HG02798 (cell line): ENCODE results near the gene PHF23.
A peak's percentile ranks its signal among the peaks of the same experiment; 100 is the strongest.

Experiments
- ATAC-seq: cut with Tn5 transposase; IDR thresholded peaks from one replicate; pipeline ENCODE4 v1.9.1; 2021; ENCODE audit warnings: mild to moderate bottlenecking; ENCODE audit not compliant: unreplicated experiment, poor library complexity

PHF23 gene

DNA sequence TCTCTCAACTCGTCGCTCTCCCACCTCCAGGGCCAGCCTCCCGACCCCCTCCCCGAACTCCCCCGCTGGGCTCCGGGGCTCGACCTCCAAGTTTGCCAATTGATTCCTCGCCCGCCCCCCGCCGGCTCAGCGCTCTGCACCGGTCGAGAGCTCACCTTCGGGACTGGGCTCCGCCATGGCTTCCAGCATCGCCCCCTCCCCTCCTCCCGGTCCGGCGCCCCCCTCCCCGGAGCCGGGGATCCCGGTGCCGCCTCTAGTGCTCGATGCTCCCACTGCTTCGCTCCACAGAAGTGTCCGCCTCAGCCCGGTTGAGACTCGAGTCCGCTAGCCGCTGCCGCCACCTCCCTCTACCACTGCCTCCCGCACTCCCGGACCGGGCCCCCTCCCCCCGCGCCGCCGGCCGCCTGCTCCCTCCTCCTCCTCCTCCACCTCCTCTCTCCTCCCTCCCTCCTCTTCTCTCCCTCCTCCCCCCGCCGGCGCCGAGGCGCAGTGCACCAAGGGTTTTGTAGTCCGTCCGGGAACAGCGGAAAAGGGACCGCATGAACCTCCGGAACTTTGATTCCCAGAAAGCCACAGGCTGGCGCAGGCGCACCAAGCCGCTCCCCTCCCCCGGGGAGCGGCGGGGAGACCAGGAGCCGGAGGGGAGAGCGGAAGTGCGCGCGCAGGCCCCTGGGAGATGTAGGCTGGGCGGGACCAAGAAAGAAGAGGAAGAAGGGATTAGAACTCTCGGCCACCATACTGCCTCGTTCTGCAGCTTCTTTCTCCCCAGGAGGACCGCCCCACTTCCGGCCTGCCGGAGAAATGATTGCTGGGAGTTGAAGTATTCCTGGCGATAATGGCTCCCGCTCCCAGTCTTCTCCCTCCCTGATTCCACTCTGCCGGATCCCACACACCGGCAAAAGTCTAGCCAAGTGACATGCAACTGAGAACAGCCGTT is at the start of gene PHF23:
Gene PHF23, minus strand, starts transcription at position 367 of the 937 bp plus-strand sequence. Its CDS starts 178 bp downstream, at position 189.
- peak; percentile 64 for ATAC-seq

DNA sequence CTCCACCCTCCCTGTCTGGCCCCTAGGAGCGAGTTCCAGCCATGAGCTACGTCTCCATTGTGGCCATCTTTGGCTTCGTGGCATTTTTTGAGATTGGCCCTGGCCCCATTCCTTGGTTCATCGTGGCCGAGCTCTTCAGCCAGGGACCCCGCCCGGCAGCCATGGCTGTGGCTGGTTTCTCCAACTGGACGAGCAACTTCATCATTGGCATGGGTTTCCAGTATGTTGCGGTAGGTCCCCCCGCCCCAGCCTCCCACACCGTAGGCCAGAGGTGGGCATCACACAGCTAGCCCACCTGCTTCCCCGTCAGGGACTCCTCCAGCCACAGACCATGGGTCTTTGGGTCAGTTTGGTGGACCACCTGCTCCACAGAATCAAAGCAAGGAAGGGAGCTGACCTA is 46.4 kb upstream of the PHF23 start:
- no peak for ATAC-seq

DNA sequence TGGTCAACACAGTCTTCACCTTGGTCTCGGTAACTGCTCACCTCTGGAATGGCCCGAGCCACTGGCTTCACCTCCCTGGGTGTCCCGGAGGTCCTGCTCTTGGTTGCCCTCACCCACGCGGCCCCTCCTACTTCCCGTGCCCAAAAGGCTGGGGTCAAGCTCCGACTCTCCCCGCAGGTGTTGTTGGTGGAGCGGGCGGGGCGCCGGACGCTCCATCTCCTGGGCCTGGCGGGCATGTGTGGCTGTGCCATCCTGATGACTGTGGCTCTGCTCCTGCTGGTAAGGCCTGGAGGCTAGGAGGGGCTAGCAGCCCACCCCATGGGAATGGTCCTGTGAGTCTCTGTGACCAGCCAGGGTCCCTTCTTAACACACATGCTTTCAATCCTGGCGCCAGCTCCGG is 45.7 kb upstream of the PHF23 start:
- ATAC-seq: no peak

DNA sequence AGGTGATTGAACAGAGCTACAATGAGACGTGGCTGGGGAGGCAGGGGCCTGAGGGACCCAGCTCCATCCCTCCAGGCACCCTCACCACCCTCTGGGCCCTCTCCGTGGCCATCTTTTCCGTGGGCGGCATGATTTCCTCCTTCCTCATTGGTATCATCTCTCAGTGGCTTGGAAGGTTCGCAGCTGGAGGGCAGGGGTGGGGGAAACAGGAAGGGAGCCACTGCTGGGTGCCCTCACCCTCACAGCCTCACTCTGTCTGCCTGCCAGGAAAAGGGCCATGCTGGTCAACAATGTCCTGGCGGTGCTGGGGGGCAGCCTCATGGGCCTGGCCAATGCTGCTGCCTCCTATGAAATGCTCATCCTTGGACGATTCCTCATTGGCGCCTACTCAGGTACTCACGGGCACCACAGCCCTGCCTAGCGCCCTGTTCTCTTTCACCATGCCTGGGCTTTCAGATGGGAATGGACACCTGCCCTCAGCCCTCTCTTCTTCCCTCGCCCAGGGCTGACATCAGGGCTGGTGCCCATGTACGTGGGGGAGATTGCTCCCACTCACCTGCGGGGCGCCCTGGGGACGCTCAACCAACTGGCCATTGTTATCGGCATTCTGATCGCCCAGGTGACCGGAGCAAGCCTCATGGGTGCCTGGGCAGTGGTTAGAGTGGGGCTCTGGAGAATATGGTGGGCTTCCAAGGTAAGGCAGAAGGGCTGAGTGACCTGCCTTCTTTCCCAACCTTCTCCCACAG is 44.4 kb upstream of the PHF23 start:
- no peak for ATAC-seq

DNA sequence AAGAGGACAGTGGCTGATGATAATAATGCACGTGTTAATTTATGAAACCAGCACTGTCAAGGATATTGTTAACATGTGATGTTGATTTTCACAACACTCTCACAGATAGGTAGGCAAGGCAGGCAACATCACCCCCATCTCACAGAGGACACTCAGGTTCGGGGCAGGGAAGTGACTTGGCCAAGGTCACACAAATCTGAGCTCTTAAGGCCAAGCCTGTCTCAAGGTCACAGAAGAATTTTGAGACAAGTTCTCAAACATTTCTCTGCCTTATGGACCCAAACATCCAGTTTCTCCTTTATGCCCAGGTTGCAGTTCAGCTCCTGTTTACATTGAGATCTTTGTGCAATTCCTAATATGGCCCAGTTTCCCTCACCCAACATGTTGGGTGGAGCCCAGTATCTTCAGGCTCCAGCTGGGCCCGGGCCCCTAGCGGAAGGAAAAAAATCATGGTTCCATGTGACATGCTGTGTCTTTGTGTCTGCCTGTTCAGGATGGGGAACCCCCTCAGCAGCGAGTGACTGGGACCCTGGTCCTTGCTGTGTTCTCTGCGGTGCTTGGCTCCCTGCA is 43.6 kb upstream of the PHF23 start:
- no peak for ATAC-seq

DNA sequence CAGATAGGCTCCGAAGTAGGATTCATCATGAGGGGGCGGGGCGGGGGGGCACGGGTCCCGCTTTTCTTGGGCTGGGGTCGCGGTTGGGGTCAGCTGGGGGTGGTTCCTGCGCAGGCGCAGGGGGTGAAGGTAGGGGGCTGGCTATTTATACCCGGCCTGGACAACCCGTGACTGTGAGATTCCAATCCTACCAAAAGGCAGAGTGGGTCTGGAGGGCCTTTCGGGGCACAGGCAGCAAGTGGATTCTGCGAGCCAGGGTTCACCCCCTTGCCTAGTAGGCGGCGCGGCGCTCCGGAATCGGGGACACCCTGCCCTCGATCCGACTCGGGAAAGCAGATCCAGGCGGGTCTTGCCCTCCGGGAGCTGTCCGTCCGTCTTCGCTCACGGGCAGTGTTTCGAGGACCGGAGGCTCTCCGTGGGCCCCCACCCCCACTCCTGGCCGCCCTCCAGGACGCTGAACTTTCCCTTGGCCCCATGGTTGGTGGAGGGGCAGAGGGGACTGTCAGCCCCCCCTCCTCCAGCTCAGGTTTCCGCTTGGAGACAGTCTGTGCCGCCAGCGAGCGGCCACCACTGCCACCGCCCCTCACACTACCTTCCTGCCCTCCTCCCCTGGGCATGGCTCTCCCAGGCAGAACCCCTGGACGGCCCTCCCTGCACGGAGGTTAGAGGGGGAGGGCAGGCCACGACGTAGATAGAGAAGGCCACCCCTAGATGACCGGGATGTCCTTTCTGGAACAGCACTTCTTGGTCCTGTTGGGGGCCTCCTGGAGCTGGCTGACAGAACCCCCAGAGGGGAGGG is 42.9 kb upstream of the PHF23 start:
- ATAC-seq: no peak

DNA sequence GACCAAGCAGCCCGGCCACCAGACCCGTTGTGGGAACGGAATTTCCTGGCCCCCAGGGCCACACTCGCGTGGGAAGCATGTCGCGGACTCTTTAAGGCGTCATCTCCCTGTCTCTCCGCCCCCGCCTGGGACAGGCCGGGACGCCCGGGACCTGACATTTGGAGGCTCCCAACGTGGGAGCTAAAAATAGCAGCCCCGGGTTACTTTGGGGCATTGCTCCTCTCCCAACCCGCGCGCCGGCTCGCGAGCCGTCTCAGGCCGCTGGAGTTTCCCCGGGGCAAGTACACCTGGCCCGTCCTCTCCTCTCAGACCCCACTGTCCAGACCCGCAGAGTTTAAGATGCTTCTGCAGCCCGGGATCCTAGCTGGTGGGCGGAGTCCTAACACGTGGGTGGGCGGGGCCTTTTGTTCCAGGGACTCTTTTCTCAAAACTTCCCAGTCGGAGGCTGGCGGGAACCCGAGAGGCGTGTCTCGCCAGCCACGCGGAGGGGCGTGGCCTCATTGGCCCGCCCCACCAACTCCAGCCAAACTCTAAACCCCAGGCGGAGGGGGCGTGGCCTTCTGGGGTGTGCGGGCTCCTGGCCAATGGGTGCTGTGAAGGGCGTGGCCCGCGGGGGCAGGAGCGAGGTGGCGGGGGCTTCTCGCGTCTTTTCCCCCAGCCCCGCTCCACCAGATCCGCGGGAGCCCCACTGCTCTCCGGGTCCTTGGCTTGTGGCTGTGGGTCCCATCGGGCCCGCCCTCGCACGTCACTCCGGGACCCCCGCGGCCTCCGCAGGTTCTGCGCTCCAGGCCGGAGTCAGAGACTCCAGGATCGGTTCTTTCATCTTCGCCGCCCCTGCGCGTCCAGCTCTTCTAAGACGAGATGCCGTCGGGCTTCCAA is 42.1 kb upstream of the PHF23 start, which contains the start of gene SLC2A4:
Gene SLC2A4, plus strand, starts transcription at position 645 of the 879 bp plus-strand sequence. Its CDS starts 217 bp downstream, at position 862.
- peak; percentile 74 for ATAC-seq

DNA sequence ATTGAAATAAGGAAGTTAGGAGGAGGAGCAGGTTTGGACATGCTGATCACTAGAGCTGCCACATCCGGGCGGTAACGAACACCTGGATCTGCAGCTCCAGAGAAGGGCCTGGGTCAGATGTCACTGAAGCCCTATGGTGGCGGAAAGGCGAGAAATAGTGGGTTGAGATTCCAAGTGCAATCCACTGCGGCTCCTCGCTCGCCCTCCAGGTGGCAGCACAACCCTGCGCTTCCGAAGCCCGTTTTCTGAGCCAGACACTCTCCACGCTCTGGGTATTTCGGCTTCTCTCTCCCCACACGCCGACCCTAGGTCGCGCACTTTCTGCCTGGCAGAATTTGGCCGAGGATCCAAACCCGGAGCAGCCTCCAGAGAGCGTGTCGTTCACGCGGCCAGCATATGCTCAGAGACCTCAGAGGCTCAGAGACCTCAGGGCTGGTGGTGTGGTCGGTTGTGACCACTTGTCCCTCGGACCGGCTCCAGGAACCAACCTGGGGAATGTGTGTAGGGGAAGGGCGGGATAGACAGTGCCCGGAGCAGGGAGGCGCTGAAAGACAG is 41.3 kb upstream of the PHF23 start:
- peak; percentile 61 for ATAC-seq

DNA sequence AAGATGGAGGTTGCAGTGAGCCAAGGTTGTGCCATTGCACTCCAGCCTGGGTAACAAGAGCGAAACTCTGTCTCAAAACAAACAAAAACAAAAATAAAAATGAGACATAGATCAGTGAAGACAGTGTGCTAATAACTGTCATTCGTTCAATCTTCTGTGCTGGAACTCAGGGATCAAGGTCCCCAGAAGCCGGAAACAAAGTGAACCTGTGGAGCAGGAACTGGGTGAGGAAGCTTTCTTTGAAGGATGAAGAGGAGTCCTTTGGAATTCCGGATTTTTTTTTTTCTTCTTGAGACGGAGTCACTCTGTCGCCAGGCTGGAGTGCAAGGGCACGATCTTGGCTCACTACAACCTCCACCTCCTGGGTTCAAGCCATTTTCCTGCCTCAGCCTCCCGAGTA is 40.2 kb upstream of the PHF23 start:
- ATAC-seq: no peak

DNA sequence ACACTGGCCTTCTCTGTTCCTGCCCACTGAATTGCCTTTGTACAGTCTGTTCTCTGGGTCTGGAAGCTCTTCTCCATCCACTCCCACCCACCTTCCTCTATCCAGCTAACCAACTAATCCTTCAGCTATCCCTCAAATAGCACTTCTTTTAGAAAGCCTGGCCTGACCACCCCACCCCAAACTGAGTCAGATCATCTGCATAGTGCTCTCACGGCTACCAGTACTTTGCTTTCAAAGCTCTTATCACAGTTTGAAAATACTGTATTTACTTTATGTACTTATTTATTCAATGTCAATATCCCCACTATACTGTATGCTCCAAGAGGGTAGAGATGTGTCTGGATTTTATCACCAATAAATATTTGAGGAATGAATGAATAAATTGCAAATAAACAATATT is 27.5 kb upstream of the PHF23 start:
- no peak for ATAC-seq

DNA sequence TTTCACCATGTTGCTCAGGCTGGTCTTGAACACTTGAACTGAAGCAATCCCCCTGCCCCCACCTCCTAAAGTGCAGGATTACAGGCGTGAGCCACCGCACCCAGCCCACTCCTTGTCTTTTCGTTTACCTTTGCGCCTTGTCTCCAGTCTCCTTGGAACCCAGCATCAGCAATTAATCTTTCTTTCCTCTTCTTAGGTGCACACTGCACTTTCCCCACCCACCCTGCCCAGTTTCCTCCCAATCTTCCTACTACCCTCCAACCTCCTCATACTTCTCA is 24.5 kb upstream of the PHF23 start:
- no peak for ATAC-seq

DNA sequence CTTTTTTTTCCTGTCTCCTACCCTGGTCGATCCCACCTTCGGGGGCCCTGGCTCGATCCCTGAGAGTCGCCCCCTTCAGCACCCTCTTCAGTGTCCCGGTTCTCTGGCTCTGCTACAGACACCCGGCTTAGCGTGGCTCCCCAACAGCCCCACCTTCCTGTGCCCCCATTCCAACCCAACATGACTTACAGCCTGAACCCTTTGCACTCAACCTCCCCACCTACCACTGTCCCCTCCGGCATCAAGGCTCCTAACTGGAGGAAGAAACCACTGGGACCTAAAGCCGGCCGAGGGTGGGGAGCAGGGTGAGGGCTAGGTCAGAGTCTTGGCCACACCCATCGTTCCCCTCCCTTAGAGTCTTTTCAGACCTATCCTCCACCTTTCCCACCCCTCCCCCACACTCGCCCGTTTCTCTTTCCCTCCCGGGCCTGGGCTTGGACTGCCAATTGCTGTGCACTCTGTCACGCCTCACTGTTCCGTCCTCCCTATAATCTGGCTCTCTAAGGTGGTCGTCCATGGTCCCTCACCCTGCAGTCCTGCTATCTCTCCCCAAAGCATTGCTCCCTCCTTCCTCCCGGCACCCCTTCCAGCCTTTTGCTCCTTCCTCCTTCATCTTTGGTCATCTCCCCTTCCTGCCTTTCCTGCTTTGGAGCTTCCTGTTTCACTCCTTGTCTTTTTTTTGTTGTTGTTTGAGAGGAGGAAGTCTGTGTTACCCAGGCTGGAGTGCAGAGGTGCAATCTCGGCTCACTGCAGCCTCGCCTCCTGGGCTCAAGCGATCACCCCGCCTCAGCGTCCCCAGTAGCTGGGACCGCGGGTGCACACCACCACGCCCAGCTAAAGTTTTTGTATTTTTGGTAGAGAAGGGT is 23.9 kb upstream of the PHF23 start:
- ATAC-seq: no peak

DNA sequence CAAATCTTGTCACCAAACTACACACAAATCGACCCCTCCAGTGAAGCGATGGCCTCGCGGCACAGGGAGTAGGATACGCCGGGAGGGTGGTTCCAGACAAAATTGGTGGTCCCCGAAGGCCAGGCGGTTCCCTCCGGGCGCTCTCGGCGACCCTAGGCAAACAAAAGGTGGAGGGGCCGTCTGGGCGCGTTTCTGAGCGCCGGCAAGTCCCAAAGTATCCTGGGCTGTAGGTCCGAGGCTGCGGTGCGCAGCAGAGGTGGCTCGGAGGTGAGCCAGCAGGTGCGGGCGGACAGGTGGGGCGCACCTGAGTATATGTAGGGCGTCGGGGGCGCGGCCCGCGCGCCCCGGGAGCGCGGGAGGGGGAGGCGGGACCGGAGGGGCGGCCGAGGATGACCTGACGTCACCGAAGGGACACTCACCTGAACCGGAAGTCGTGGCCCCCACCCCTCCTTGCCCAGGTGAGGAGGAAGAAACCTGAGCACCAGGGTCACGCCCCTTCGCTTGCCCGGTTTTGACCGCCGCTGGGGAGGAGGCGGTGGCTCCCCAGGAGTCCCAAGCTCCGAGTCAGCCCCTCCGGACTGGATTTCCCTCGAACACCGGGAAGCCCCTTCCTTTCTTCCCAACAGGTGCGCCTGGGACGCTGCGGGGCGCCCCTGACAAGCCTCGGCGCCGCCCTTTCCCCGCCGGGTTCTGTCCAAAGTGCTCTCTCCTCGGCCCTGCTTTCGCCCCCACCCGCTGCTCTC is 23.1 kb upstream of the PHF23 start, which contains the start of gene CLDN7:
Gene CLDN7, minus strand, starts transcription at position 287 of the 743 bp plus-strand sequence. CDS start 435 bp downstream, outside the sequence.
- no peak for ATAC-seq

DNA sequence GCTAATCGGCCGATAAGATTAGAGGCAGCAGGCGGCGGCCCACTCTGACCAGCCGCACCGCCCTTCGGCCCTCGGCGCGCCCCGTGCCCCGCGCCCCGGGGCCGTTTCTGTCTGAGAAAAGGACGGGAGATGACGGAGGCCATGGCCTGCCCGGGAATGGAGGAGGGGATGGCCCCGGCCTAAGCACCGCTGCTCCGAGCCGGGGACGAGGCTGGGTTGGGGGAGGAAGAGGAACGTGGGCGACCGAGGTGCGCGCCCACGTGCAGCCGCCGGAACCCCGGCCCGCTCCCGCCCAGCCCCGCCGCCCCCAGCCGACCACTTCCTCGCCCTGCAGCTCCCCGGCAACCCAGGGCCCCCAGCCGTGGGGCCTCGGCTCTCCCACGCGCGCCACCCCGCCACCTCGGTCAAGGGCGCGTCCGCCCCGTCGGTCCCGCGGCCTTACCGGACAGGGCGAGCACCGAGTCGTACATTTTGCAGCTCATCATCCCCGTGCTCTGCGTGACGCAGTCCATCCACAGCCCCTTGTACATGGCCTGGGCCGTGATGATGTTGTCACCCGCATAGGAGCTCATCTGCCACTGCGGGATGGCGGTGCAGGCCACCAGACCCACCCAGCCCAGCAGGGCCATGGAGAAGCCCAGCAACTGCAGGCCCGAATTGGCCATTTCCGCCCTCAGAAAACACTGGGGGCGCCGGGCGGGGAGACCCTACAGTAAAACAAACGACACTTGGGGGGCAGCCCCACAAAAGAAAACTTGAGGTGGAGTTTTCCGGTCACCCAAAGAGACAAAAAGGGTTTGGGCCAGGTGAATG is 22.3 kb upstream of the PHF23 start:
- ATAC-seq: no peak

DNA sequence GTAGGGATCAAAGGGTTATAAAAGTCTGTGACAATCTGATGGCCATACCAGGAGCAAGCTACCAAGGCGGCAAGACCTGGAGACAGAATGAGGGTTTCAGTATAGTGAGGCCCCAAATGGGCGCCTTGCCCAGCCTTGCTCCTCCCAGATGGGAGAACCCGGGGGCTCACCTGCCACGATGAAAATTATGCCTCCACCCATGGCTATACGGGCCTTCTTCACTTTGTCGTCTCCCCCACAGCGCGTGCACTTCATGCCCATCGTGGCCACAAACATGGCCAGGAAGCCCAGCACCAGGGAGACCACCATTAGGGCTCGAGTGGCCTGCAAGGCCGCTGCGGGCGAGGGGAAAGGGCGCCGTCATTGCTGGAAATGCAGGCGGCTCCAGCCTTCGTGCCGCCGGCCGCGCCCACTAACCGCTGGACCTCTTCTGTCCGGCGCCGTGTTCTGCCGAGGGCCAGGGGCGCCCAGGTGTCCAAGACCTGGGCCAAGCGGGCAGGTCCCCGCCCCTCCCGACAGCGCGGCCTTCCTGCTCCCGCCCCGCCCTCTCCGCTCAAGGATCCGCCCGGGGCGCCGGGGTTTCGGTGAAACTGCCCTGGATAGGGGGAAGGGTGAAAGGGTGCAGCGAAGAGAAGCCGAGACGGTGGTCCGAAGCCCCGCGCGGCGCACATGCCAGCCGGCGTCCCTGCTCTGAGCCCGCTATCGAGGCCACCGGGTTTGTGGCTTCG is 21.6 kb upstream of the PHF23 start:
- no peak for ATAC-seq

DNA sequence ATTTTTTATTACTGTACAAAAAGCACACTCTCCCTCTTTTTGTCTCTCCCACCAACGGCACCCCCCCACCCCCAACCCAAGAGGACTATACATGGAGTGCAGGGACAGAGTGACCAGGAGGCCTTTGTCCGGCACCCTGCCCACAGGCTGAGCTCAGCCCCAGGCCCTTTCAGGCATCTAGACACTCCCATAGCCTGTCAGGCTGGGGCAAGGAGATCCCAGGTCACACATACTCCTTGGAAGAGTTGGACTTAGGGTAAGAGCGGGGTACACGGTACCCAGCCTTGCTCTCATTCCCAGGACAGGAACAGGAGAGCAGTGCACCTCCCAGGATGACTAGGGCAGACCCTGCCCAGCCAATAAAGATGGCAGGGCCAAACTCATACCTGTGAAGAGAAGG is 20.9 kb upstream of the PHF23 start:
- ATAC-seq: no peak
